ENCODE measurements around the gene PPP1R9B.

- TF ChIP-seq CTCF (IDR thresholded peaks at IDR 0.05): no peak
- no peak for TF ChIP-seq POLR2A (IDR thresholded peaks at IDR 0.05)
- no peak for TF ChIP-seq POLR2AphosphoS5 (IDR thresholded peaks at IDR 0.05)
Measured at GRCh38 chr17:50097926-50098325, 52.6 kb downstream of the PPP1R9B start.
